GM12872 (cell line): ENCODE data around the gene CAPN5.

ENCODE experiments used
- CTCF ChIP-seq: IDR thresholded peaks from 3 replicates; pipeline ENCODE4 v1.5.1; 2011; ENCODE audit warnings: low read depth, mild to moderate bottlenecking, low read length, moderate library complexity; ENCODE audit not compliant: insufficient read depth

Gene CAPN5

GRCh38 chr11:77114089-77114463 is 47.3 kb downstream of the CAPN5 start:
- no peak for TF ChIP-seq CTCF

GRCh38 chr11:77115181-77115611 is 48.4 kb downstream of the CAPN5 start:
- peak; percentile 43; the same call in 2 of the 3 replicates for TF ChIP-seq CTCF

DNA sequence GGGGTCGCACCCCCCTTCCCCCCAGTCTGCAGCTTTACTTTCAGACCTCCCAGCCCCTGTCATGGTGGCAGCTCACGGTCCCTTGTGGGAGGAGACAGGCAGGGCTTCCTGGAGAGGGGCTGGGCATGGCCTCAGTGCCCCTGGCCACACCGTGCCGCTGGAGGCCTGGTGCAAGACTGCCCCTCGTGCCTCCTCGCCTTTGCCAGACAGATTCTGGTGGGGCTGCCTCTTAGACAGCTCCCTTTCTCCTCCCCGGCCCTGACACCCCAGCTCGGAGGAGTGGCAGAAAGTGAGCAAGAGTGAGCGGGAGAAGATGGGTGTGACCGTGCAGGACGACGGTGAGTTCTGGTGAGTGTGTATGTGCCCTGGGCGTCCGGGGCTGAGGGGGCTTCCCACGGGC is 49.2 kb downstream of the CAPN5 start:
- no peak for TF ChIP-seq CTCF

DNA sequence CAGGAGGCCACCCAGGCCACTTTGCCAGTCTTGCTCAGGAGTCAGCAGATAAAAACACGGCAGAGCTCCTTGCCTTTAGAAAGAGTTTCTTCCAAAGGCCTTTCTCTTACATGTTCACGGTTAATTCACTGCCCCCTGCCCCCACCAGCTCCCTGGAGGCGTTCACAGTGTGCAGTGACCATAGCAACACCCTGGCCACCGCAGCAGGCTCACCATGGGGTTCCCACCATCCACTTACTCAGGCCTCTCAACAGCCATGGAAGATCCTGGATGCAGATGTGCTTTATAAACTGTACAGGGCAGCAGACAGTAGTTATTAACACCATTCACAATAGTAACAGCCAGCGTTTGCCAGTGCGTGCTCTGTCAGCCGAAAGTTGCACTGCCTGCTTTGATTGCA is 50.7 kb downstream of the CAPN5 start:
- no peak for TF ChIP-seq CTCF

- TF ChIP-seq CTCF, result no peak
Measured at GRCh38 chr11:77118086-77118485, 51.3 kb downstream of the CAPN5 start.

DNA sequence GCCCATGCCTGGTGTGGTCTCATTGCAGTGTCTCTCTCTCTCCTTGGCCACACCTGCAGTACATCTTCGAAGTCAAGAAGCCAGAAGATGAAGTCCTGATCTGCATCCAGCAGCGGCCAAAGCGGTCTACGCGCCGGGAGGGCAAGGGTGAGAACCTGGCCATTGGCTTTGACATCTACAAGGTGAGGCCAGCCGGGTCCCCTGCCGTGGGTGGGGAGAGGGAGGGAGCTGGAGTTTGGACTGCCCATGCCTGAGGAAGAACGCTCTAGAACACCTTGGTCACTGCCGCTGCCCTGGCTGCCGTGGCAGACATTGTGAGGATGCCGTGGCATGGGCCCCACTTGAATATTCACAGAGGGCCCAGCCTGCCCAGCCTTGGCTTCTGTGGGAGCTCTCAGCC is 52.2 kb downstream of the CAPN5 start:
- no peak for TF ChIP-seq CTCF

DNA sequence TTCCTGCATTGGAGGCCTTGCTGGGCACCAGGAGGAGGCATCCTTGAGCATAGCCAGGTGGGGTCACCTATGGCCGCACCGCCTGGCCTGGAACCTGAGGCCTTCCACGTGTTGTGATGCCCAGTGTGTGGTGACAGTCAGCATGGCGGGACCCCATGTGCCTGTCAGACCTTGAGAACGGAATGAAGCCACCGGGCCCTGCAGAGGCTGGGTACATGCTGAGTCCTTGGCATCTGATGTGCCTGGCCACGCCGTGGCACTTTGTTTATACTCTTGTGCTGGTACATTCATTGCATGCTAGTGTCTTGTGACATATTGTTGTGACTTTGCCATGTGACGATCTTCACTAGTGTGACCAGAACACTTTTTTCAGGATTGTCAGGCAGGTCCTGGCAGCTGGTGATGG is 52.8 kb downstream of the CAPN5 start:
- TF ChIP-seq CTCF, result no peak

DNA sequence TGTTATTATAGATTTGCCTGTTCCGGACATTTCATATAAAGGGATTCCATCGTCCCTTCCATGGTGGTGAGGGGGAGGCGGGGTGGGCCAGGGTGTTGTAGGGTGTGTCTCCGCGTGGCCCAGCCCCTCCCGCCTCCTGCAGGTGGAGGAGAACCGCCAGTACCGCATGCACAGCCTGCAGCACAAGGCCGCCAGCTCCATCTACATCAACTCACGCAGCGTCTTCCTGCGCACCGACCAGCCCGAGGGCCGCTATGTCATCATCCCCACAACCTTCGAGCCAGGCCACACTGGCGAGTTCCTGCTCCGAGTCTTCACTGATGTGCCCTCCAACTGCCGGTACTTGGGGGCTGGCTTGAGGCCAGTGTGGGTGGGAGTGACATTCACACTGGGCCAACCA is 53.8 kb downstream of the CAPN5 start:
- no peak for TF ChIP-seq CTCF
